NCI-H2029 treated with DMSO at 0.1 percent for 48 hours (cell line): ENCODE results near the gene ATL2.
"Not testable (repeated sequence)": the region's sequence is repeated elsewhere in the genome, so short reads cannot be mapped to it uniquely, and the experiment has no call there.

ENCODE experiments used
- DNase-seq: peaks from one replicate; lab custom pipeline; 2025; lab: John Stamatoyannopoulos, UW

Gene ATL2

DNA sequence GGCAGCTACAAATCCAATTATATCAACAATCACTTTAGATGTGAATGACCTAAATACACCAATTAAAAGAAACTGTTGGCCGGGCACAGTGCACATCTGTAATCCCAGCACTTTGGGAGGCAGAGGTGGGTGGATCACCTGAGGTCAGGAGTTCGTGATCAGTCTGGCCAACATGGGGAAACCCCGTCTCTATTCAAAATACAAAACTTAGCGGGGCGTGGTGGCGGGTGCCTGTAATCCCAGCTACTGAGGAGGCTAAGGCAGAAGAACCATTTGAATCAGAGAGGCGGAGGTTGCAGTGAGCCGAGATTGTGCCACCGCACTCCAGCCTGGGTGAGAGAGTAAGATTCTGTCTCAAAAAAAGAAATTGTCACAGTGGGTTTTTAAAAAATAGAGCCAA is 49.5 kb downstream of the ATL2 start:
- no peak for DNase-seq

DNA sequence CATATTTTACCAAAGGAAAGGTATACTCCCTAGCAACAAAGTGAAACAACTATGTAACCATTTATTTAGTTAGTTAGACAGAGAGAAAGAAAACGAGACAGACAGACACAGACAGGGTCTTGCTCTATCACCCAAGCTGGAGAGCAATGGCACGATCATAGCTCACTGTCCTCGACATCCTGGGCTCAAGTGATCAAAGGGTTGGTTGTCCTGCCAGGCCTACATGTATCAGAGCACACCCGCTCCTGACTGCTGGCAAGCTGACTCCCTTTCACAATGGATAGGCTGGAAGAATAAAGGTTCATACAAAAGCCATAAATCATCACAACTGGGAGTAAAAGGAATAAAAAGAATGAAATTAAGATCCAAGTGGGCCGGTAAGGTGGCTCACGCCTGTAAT is 53.5 kb downstream of the ATL2 start:
- no peak for DNase-seq

DNA sequence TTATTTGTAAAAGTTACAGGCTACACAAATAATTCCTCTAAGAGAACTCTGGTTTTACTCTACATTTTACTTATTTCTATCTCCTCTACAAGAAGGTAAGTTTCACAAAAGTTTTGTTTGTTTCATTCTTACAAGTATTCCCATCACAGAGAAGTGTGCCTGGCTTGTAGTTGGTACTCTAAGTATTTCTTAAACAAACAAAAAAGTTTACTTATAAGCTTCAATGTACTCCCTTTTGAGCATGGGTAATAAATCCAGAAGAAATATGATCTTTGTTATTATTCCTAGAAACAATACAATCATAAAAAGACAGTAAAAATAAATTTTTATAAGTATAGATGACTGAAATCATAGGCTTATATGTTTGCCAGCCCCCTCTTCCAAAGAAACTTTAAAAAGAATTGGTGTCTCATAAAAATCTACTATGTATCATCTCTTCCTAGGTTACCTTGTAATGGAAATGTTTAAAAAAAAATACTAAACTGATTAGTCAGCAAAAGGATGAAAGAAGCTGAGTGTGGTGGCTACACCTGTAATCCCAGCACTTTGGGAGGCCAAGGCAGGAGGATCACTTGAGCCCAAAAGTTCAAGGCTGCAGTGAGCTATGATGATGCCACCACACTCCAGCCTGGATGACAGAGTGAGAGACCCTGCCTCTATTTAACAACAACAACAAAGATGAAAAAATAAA is 54.7 kb downstream of the ATL2 start:
- no peak for DNase-seq

DNA sequence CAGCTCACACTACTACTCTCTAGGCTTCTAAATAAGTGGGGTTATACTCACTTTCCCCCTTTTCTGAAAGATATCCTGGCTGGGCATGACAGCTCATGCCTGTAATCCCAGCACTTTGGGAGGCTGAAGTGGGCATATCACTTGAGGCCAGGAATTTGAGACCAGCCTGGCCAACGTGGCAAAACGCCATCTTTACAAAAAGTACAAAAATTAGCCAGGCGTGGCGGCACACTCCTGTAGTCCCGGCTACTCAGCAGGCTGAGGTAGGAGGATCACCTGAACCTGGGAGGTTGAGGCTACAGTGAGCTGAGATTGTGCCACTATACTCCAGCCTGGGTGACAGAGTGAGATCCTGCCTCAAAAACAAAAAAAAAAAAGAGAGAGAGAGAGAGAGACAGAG is 57.8 kb downstream of the ATL2 start:
- not testable (repeated sequence) for DNase-seq

DNA sequence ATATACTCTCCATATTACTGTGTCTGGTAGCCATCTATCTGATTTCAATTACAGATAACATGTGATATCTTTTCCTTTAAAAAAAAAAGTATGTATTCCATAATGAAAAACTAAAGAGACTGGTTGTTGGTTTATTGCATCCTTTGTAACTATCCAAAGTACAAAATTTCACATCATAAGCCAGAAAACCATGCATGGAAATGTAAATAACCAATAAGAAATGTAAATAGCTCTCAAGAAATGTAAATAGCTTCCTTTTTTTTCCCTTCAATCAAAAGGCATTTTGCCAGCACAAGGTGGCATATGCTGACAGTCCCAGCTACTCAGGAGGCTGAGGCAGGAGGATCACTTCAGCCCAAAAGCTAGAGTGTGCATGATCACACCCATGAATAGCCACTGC is 59.3 kb downstream of the ATL2 start:
- DNase-seq, result no peak

DNA sequence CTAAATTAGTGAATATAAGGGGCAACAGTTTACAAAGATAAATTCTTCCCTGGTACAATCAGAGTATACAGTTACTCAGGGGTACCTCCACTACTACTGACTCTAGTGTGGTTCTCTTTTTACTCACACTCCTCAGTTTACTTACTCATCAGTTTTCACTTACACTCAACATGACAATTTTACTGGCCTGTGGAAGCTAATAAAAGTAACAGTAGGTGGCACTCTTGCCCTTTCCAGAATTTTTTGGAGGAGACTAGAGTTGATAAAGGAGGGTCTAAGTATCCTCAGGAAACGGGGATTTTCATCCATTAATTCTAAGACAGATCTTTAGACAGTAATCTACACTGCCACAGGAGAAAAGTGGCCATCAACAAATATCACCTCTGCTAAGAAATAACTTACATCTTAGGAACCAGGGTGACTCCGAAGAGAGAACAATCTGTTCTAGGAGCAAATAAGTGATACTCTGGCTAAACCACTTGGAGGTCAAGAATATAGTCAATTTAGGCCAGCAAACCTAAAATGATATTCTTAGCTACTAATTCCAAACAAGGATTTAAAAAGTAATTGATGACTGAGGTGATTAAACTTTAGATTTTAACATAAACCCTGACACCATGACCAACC is 61.3 kb downstream of the ATL2 start:
- DNase-seq, result no peak

DNA sequence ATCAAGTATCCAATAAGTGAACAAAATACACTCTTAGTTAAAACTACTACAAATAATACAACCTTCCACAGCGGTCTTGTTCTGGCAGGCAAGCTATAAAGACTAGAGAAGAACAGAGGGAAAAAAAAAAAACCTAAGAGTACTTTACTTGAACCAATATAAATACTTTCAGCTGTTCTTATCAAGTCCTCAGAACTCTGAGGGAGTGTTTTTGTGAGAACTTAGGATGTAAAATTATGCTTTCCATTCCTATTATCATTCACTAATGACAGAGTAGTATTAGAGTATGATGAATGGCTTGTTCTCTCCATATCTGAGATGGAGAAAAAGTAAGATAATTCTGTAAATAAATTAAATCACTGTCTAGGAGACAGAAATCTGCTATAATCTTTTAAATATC is 68.3 kb downstream of the ATL2 start:
- DNase-seq, result no peak

DNA sequence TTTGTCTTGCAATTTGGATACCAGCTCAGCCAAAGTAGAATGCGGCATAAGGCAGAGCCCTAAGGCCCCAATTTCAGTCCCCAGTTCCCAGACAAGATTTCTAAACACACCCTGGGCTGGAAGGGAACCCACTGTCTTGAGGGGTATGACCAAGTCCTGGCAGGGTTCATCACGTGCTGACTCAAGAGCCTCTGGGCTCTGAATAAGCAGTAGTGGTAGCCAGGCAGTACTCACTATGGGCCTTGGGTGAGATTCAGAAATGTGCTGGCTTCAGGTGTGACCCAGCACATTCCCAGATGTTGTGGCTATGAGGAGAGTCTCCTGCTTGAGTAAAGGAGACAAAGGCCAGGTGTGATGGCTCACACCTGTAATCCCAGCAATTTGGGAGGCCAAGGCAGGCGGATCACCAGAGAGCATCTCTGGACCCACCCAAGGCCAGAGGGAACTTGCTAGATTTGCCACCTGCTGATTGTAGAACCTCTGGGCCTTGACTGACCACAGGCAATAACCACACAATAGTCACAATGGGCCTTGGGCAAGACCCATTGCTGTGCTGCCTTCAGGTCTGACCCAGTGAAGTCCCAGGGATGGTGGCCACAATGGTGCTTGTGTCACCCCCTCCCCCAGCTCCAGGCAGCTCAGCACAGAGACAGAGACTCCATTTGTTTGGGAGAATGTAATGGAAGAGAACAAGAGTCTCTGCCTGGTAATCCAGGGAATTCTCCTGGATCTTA is 74.9 kb downstream of the ATL2 start:
- DNase-seq, result no peak

DNA sequence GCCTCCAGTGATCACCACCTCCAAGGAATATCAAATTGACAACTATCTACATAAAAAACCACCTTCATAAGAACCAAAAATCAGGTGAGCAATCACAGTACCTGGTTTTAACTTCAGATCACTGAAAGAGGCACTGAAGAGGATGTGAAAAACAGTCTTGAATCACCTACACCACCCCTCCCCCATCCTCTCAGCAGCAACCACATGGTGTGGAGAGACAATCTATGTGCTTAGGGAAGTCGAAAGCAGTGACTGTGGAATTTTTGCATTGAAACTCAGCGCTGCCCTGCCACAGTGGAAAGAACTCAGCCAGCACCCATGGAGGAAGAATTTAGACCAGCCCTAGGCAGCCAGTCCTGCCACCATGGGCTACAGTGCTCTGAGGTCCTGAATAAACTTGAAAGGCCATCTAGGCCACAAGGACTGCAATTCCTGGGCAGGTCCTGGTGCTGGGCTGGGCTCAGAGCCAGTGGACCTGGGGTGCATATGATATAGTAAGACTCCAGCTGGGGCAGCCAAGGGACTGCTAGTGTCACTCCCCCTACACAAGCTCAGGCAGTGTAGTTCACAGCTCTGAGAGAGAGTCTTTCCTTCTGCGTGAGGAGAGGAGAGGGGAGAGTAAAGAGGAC is 75.6 kb downstream of the ATL2 start:
- no peak for DNase-seq

DNA sequence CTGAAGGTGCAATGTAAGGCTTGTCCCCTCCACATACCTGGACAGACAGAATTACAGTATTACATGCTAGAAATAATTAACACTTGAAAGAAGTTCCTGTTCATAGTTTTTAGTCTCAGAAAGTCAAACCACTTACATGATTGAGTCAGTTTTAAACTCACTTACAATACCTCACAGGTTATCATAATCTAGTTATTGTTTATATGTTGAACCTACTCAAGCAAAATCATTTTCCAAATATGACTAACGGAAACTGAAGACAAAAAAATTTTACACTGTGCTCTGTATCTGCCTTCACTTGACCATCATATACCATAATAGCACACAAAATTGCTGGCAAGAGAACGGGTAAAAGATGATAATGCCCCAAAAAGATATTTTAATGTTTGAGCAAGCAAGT is 78.5 kb downstream of the ATL2 start:
- DNase-seq, result no peak

DNA sequence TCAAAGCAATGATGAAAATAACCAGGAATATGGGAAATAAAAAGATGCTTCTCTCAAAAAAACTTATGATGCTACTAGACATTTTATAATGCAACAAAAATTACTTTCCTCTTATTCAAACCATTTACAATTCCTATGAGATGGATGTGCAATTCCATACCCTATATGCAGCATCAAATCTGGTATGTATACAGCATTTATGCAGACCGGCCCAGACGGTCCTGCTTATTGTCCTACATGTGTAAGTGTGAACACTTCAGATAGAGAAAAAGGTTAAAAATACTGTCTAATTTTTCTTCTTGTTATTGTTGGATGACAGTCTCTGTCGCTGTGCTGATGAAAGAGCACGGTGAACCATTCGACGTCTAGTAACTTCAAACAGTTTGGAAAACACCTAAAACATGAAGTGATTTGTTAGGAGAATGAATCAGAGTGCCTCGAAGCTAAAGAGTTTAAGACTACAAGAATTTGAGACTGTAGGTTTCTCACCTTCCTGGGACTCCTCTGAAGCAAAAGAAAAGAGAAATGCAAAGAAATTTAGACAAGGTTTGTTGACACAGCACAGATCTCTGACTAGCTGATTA is 80.8 kb downstream of the ATL2 start:
- DNase-seq, result no peak

DNA sequence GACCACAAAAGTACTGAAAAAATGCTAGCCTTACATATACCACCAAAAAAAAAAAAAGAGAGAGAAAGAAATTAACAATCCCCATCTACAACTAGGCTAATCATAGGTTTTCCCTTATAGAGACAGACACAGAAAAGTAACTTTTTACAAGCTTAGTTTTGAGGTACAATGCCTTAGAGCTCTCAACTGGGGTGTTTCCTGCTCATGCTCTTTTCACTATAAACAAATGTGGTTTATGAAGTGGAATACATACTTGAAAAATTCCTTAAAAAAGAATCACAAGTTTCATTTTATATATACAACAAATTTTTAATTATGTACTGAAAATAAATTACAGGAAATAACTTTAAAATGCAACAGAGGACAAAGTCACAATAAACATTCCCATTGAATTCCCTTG is 82.5 kb downstream of the ATL2 start:
- DNase-seq, result no peak

DNA sequence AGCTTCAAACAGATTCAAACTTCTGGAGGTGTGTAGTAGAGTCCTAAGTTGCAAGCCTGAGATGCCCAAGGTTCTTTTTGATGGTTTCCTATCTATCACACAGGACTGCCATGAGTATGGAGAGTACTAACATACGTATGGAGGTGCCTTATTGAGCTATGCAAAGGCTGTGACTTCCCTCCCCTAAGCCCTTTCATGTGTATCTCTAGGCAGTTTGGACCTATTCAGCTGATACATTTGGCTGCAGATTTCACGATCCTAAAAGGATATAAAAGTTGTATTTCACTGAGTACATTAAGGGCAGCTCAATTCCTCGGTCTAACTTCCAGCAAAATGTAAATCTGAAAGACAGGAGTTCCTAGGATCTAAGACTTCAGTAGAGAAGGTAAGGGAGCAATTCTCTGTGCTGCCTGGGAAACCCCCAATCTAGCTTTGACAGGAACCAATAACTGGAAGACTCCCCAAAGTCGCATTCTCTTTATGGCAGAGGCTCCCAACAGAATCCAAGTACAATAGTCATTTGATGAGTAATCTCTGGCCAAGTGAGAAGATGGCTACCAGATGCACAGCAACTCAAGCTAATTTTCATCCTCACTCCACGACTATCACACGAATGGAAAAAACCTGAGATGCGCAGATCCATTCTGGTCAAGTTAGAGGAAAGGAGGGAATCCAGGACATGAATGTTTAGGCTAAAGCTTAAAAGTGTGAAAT is 83.8 kb downstream of the ATL2 start:
- no peak for DNase-seq

DNA sequence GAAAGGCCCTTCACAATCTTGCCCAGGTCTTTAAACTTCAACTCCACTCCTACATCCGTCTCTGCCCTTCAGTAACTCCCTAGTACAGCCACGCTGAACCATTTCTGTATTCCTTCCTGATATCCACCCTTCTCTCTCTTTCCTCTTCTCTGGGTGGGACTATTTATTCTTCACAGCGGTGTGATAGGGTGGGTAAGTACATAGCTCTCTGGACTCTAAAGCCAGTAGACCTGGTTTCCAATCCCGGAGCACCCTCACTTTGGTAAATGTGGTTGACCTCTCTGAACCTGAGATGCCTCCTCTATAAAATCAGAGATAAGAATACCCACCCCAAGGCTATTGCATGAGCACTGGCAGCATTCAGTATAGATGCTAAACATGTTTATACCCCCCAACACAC is 86.7 kb downstream of the ATL2 start:
- DNase-seq, result no peak

DNA sequence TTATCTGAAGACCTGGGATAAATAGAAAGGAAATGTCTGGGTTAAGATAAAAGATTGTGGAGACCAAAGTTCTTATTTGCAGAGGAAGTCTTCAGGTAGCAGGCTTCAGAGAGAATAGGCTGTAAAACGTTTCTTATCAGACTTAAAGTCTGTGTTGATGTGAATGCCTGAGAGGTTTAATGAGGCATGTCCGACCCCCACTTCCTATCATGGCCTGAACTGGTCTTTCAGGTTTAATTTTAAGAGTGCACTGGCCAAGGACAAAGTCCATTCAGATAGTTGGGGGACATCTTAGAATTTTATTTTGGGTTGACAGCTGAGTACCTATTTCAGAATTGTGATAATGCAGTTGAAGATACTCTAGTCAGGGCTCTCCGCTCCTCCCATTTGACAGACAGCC is 92.1 kb downstream of the ATL2 start:
- no peak for DNase-seq

DNA sequence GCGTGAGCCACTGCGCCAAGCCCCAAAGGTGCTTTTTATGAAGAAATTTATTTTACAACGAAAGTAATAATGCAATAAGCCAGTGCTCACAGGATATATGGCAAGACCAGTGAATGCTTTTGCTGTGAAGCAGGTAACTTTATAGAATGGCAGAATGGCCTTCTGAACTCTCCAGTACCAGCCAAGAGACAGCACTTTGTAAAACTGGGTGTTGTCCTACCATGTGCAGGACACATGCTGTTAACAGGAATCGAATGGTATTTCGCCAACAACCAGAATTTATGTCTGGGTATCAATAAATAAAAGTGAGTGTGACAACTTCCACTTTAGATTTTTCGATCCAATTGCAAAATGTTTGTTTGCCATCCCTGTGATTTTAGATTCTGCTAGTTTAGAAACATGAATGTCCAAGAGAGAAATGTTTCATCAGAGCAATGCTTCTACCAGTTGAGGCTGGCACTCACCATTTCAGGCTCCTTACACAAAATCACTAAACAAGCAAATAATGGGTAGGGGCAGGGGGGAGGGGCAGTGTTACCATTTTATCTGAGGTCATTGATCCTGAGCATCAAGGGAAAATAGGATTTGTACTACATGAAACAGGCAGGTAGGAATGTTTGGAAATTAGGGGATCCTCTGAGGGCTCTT is 95.9 kb downstream of the ATL2 start:
- DNase-seq, result no peak

DNA sequence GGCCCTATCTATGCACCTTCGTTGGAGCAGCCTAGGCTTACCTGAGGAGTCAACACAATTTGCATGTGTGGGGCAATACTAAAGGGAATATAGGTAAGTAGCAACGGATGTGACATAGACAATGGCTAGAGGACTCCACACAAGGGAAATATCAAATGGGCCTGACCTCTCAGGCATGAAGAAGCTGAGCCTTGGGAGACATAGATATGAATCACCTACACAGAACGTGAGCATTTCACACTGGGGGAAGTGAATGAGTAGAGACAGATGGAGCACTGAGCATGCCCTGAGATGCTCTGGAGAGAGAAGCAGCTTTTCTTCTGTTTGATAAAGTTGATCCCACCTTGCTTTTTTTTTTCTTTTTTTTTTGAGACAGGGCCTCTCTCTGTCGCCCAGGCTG is 97.9 kb downstream of the ATL2 start:
- no peak for DNase-seq

DNA sequence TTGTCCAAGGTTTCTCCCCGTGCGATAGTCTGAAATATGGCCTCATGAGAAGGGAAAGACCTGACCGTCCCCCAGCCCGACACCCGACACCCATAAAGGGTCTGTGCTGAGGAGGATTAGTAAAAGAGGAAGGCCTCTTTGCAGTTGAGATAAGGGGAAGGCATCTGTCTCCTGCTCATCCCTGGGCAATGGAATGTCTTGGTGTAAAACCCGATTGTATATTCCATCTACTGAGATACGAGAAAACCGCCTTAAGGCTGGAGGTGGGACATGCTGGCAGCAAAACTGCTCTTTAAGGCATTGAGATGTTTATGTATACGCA is 99.0 kb downstream of the ATL2 start:
- not testable (repeated sequence) for DNase-seq

DNA sequence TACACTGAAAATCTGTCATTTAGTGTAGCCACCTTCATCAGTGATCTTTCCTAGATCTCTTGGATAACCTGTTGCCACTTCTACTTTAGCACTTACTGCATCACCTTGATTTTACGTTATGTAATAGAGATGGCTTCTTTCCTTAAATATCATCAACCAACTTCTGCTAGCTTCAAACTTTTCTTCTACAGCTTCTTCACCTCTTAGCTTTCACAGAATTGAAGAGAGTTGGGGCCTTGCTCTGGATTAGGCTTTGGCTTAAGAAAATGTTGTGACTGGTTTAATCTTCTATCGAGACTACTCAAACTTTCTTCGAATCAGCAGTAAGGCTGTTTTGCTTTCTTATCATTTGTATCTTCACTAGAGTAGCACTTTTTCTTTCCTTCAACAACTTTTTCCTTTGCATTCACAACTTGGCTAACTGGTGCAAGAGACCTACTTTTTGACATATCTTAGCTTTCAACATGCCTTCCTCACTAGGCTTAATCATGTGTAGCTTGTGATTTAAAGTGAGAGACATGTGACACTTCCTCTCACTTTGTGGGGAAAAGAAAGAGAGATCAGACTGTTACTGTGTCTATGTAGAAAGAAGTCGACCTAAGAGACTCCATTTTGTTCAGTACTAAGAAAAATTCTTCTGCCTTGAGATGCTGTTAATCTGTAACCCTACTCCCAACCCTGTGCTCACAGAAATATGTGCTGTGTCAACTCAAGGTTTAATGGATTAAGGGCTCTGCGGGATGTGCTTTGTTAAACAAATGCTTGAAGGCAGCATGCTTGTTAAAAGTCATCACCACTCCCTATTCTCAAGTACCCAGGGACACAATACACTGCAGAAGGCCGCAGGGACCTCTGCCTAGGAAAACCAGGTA is 99.6 kb downstream of the ATL2 start:
- no peak for DNase-seq
